Peyer's patch (tissue), 4 donors: ENCODE data around the gene NPM1. TPM values are rescaled to one million over a fixed set of nuclear protein-coding genes. Genes with fewer than 3 reads are reported as not detected.
A peak's percentile ranks its signal among the peaks of the same experiment; 100 is the strongest.
"Not testable (repeated sequence)": the region's sequence is repeated elsewhere in the genome, so short reads cannot be mapped to it uniquely, and the experiment has no call there.

Source experiments
- DNase-seq, 3 donors: peaks; one replicate each; pipeline ENCODE4 v3.0.0-alpha.2; 2017 to 2019
- H3K27ac ChIP-seq, 4 donors: fragments of 200-600 bp; sonication (generic); one replicate each; pipeline ENCODE4 v1.5.1; 2016 to 2019
- H3K27me3 ChIP-seq, 2 donors: fragments of 200-600 bp; sonication (generic); one replicate each; pipeline ENCODE4 v1.5.1; 2019
- H3K36me3 ChIP-seq, 3 donors: fragments of 200-600 bp; sonication (generic); one replicate each; pipeline ENCODE4 v1.5.1; 2016 to 2019
- H3K4me1 ChIP-seq, 4 donors: fragments of 200-600 bp; sonication (generic); one replicate each; pipeline ENCODE4 v1.5.1; 2016 to 2019
- H3K4me3 ChIP-seq, 4 donors: fragments of 200-600 bp; sonication (generic); 1 replicate in 3 of 4; 2 replicates in 1 of 4; pipeline ENCODE4 v1.5.1; 2016 to 2019; ENCODE audit warnings: mild to moderate bottlenecking in 1 of 4
- H3K9me3 ChIP-seq, 4 donors: fragments of 200-600 bp; sonication (generic); one replicate each; pipeline ENCODE4 v1.5.1; 2016 to 2019; ENCODE audit warnings: mild to moderate bottlenecking in 1 of 4
- CTCF ChIP-seq, 6 experiments: fragments of 450-650 bp in 4 of 6; fragments of 200-600 bp in 2 of 6; sonication (generic) in 1 of 6; IDR thresholded peaks; one replicate each; pipeline ENCODE4 v1.5.1; 2017 to 2019; ENCODE audit warnings: antibody characterized with exemption in 6 of 6, mild to moderate bottlenecking in 3 of 6, moderate library complexity in 1 of 6
- POLR2A ChIP-seq, 2 donors: fragments of 450-650 bp; IDR thresholded peaks; one replicate each; pipeline ENCODE4 v1.5.1; 2017; ENCODE audit warnings: antibody characterized with exemption in 2 of 2, mild to moderate bottlenecking in 2 of 2, moderate library complexity in 2 of 2
- total RNA-seq, 4 donors: library from RNA; depleted of rRNA; stranded (reverse); fragments of >200 nt; gene quantifications; one replicate each; pipeline ENCODE4 v1.1.0, GENCODE V29; 2016

NPM1 gene
- total RNA-seq, 4 donors from 2014 or later = 167 to 468 (median 197) TPM

- no peak overlapping the region for H3K27ac ChIP-seq
- TF ChIP-seq CTCF (IDR thresholded peaks at IDR 0.05) (no peak), POLR2A (IDR thresholded peaks at IDR 0.05) (no peak)
- no peaks in the 10 kb centered on the region for H3K9me3 ChIP-seq
- no peaks in the 10 kb centered on the region for H3K27me3 ChIP-seq
- DNase-seq = peak in 1 of 3 donors; percentile 10
- no peaks in the 10 kb centered on the region for H3K36me3 ChIP-seq
- H3K4me1 ChIP-seq = no peaks in the 10 kb centered on the region
- H3K4me3 ChIP-seq = no peak overlapping the region
These were observed 22.3 kb upstream of the NPM1 start for GRCh38 chr5:171365351-171365750.

- Histone ChIP-seq H3K4me1 (no peaks in the 10 kb centered on the region), H3K27me3 (no peaks in the 10 kb centered on the region), H3K27ac (no peak overlapping the region), H3K9me3 (no peaks in the 10 kb centered on the region), H3K4me3 (no peak overlapping the region), H3K36me3 (no peaks in the 10 kb centered on the region)
- DNase-seq = peak in 1 of 3 donors; percentile 34
- TF ChIP-seq POLR2A (IDR thresholded peaks at IDR 0.05) = no peak
- TF ChIP-seq CTCF (IDR thresholded peaks at IDR 0.05) = no peak
These were observed 21.0 kb upstream of the NPM1 start for GRCh38 chr5:171366645-171367044.

GRCh38 chr5:171367424-171368370, 20.0 kb upstream of the NPM1 start:
- Histone ChIP-seq H3K27ac (no peak overlapping the region), H3K9me3 (no peaks in the 10 kb centered on the region), H3K36me3 (no peaks in the 10 kb centered on the region), H3K4me3 (no peak overlapping the region), H3K27me3 (no peaks in the 10 kb centered on the region), H3K4me1 (no peaks in the 10 kb centered on the region)
- TF ChIP-seq CTCF (IDR thresholded peaks at IDR 0.05) (no peak), POLR2A (IDR thresholded peaks at IDR 0.05) (no peak)
- peak in 1 of 3 donors; percentile 29 for DNase-seq

- H3K27me3 ChIP-seq = no peaks in the 10 kb centered on the region
- peak in 1 of 3 donors; percentile 51 for DNase-seq
- no peaks in the 10 kb centered on the region for H3K9me3 ChIP-seq
- no peaks in the 10 kb centered on the region for H3K4me1 ChIP-seq
- TF ChIP-seq POLR2A (IDR thresholded peaks at IDR 0.05) (no peak), CTCF (IDR thresholded peaks at IDR 0.05) (no peak)
- no peaks in the 10 kb centered on the region for H3K36me3 ChIP-seq
- no peak overlapping the region for H3K4me3 ChIP-seq
- H3K27ac ChIP-seq = no peak overlapping the region
These were observed 18.6 kb upstream of the NPM1 start for GRCh38 chr5:171369056-171369455.

GRCh38 chr5:171369898-171370297, 17.8 kb upstream of the NPM1 start:
- no peaks in the 10 kb centered on the region for H3K36me3 ChIP-seq
- H3K4me3 ChIP-seq = no peak overlapping the region
- no peaks in the 10 kb centered on the region for H3K4me1 ChIP-seq
- H3K27me3 ChIP-seq = no peaks in the 10 kb centered on the region
- no peaks in the 10 kb centered on the region for H3K9me3 ChIP-seq
- H3K27ac ChIP-seq = no peak overlapping the region
- TF ChIP-seq CTCF (IDR thresholded peaks at IDR 0.05) = no peak
- no peak for TF ChIP-seq POLR2A (IDR thresholded peaks at IDR 0.05)
- peak in 1 of 3 donors; percentile 8 for DNase-seq

- H3K27ac ChIP-seq, DNase-seq, H3K9me3 ChIP-seq: not testable (repeated sequence)
These were observed 16.8 kb upstream of the NPM1 start for GRCh38 chr5:171370881-171371280.

More at GRCh38 chr5:171370881-171371280, 16.8 kb upstream of the NPM1 start:
- not testable (repeated sequence) for H3K4me1 ChIP-seq, H3K4me3 ChIP-seq, H3K27me3 ChIP-seq, H3K36me3 ChIP-seq
